MCF 10A (cell line): Measurements from ENCODE around the gene CACNA1B. TPM values are rescaled to one million over a fixed set of nuclear protein-coding genes. Genes with fewer than 3 reads are reported as not detected.

Source experiments
- BruUV-seq: library from RNA; stranded (reverse); fragments of 400-500 nt; replicated peaks from 2 replicates; lab custom pipeline; 2021; lab: Mats Ljungman, UMichigan
- CTCF ChIA-PET: fragments of 300-600 bp; sonication (Branson Sonifier 250); formaldehyde crosslinking; extraction: SDS; loops from one replicate; lab custom pipeline; 2021; ENCODE audit warnings: antibody characterized with exemption, inconsistent platforms; lab: Yijun Ruan, JAX
- POLR2A ChIA-PET: fragments of 300-600, 350-650 bp; sonication (Branson Sonifier 250); formaldehyde crosslinking; extraction: SDS; loops from one replicate; lab custom pipeline; 2020; ENCODE audit warnings: antibody characterized with exemption, inconsistent platforms; lab: Yijun Ruan, JAX
- DNase-seq: peaks from one replicate; pipeline ENCODE4 v3.0.0-alpha.2; 2018; ENCODE audit not compliant: unreplicated experiment
- H3K27ac Mint-ChIP-seq: one replicate; pipeline ENCODE4 v1.8.0; 2022; ENCODE audit warnings: mild to moderate bottlenecking, low read depth, mixed read lengths; ENCODE audit not compliant: unreplicated experiment
- H3K27me3 Mint-ChIP-seq: one replicate; pipeline ENCODE4 v1.8.0; 2022; ENCODE audit warnings: mixed read lengths; ENCODE audit not compliant: insufficient read depth, unreplicated experiment
- H3K36me3 Mint-ChIP-seq: one replicate; pipeline ENCODE4 v1.8.0; 2022; ENCODE audit warnings: mild to moderate bottlenecking, moderate library complexity, mixed read lengths; ENCODE audit not compliant: insufficient read depth, unreplicated experiment
- H3K4me1 Mint-ChIP-seq: one replicate; pipeline ENCODE4 v1.8.0; 2022; ENCODE audit warnings: mixed read lengths; ENCODE audit not compliant: insufficient read depth, unreplicated experiment
- H3K4me3 Mint-ChIP-seq: one replicate; pipeline ENCODE4 v1.8.0; 2022; ENCODE audit warnings: mild to moderate bottlenecking, moderate library complexity, mixed read lengths; ENCODE audit not compliant: unreplicated experiment
- H3K9me3 Mint-ChIP-seq: one replicate; pipeline ENCODE4 v1.8.0; 2022; ENCODE audit warnings: mixed read lengths; ENCODE audit not compliant: unreplicated experiment
- CTCF ChIP-seq: fragments of 200-600 bp; IDR thresholded peaks from one replicate; pipeline ENCODE4 v1.8.0; 2022; ENCODE audit warnings: antibody characterized with exemption, mild to moderate bottlenecking; ENCODE audit not compliant: unreplicated experiment
- intact Hi-C: fragments of 100-400 bp; cut with micrococcal nuclease; formaldehyde crosslinking; loops from 2 replicates; pipeline ENCODE4 v1.14.1; 2022
- total RNA-seq: library from RNA; stranded (reverse); gene quantifications from 2 replicates; pipeline ENCODE4 v1.2.3, GENCODE V29; 2022

CACNA1B gene
- total RNA-seq, 1 experiment from 2014 or later, result not detected

- TF ChIP-seq CTCF, result no peak
- ChIA-PET CTCF (interaction anchor here (0.6 kb wide), 1 partner anchor 90 kb away, joined by 3 read pairs; no protein-coding TSS in a partner anchor), POLR2A (no interaction called here)
- DNase-seq, result no peak
- Mint-ChIP-seq H3K9me3 (no peaks in the 10 kb centered on the region), H3K4me3 (no peak overlapping the region), H3K27me3 (peaks cover 12% of the 10 kb centered on the region), H3K27ac (no peak overlapping the region), H3K4me1 (peaks cover 6% of the 10 kb centered on the region), H3K36me3 (no peaks in the 10 kb centered on the region)
- BruUV-seq, result no TSS peak
- intact Hi-C loops, result no loop called here
Measured at GRCh38 chr9:137907776-137908175, 30.2 kb downstream of the CACNA1B start.

GRCh38 chr9:137912671-137913070, 35.1 kb downstream of the CACNA1B start:
- H3K27me3 Mint-ChIP-seq, result peaks cover 11% of the 10 kb centered on the region
- BruUV-seq, result no TSS peak
- peaks cover 6% of the 10 kb centered on the region for H3K4me1 Mint-ChIP-seq
- POLR2A ChIA-PET, result no interaction called here
- no peak overlapping the region for H3K27ac Mint-ChIP-seq
- peaks cover 7% of the 10 kb centered on the region for H3K9me3 Mint-ChIP-seq
- CTCF ChIA-PET, result no interaction called here
- no peak for DNase-seq
- intact Hi-C loops, result no loop called here
- H3K36me3 Mint-ChIP-seq, result no peaks in the 10 kb centered on the region
- no peak overlapping the region for H3K4me3 Mint-ChIP-seq
- no peak for TF ChIP-seq CTCF

- H3K27me3 Mint-ChIP-seq, result peaks cover 11% of the 10 kb centered on the region
- no peak for DNase-seq
- no peaks in the 10 kb centered on the region for H3K36me3 Mint-ChIP-seq
- peaks cover 7% of the 10 kb centered on the region for H3K9me3 Mint-ChIP-seq
- H3K4me1 Mint-ChIP-seq, result peaks cover 6% of the 10 kb centered on the region
- POLR2A ChIA-PET, result interaction anchor here (0.6 kb wide), 1 partner anchor 430 kb away, joined by 3 read pairs; no protein-coding TSS in a partner anchor
- intact Hi-C loops, result no loop called here
- no peak overlapping the region for H3K4me3 Mint-ChIP-seq
- BruUV-seq, result no TSS peak
- TF ChIP-seq CTCF, result no peak
- CTCF ChIA-PET, result no interaction called here
- no peak overlapping the region for H3K27ac Mint-ChIP-seq
Measured at GRCh38 chr9:137913132-137913531, 35.5 kb downstream of the CACNA1B start.

GRCh38 chr9:137913771-137914767, 36.5 kb downstream of the CACNA1B start:
- POLR2A ChIA-PET, result interaction anchor here (0.6 kb wide), 1 partner anchor 431 kb away, joined by 3 read pairs; no protein-coding TSS in a partner anchor
- Mint-ChIP-seq H3K27me3 (peaks cover 11% of the 10 kb centered on the region), H3K4me1 (peaks cover 6% of the 10 kb centered on the region), H3K27ac (no peak overlapping the region), H3K36me3 (no peaks in the 10 kb centered on the region), H3K9me3 (peaks cover 7% of the 10 kb centered on the region), H3K4me3 (no peak overlapping the region)
- no peak for DNase-seq
- CTCF ChIA-PET, result no interaction called here
- no peak for TF ChIP-seq CTCF
- no TSS peak for BruUV-seq
- intact Hi-C loops, result no loop called here
